NCI-H2029 (cell line): ENCODE data around the gene LONRF2.
"Not testable (repeated sequence)": the region's sequence is repeated elsewhere in the genome, so short reads cannot be mapped to it uniquely, and the experiment has no call there.

Experiments
- DNase-seq: peaks from one replicate; lab custom pipeline; 2025; lab: John Stamatoyannopoulos, UW

LONRF2 gene

DNA sequence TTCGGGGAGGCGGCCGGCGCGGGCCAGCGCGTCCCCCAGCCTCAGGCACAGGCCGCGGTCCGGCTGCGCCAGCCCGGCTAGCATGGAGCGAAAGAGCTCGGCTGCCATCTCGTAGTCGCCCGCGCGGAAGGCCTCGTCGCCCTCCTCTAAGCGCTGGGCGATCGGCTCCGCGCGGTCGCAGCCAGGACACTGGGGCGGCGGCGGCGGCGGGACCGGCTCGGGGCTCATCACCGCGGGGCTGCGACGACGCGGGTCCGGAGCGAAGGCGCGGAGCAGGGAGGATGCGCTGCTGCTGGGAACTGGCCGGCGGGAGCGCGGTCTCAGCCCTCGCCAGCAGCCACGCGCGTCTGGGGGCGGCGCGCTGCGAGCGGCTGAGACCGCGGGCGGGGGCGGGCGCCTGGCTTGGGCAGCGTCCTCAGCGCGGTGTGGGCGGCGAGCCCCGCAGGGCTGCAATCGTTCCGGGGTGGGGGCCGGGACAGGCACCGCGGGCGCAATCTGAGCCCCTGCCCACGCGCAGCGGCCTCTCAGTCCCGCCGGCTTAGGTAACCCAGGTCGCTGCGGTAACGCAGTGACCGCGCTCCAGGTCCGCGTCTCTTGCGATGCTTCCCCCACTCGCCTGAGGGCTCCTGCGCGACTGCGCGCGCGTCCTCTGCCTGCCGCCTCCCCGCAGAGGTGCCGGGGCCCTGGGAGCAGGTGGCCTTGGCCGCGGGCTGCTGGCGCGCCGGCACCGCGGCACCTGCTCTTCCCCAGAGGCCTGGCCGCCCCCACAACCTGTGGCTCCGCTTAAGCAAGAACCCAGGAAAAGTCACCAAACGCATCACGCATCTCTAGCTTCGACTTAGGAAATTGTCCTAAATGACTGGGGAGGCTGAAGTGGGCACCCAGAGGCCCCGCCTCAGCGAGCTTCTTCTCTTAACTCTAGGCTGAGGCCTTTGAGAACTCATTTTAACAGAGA, at the start of gene LONRF2:
TSS of gene LONRF2 (minus strand) at position 636 of the 955 bp plus-strand sequence. CDS start at position 228, 408 bp downstream.
- DNase-seq = peak; percentile 57

- no peak for DNase-seq
Observed at GRCh38 chr2:100367163-100367562, 44.9 kb upstream of the LONRF2 start.

- DNase-seq = peak; percentile 94
Observed at GRCh38 chr2:100365434-100365833, 43.1 kb upstream of the LONRF2 start.

DNA sequence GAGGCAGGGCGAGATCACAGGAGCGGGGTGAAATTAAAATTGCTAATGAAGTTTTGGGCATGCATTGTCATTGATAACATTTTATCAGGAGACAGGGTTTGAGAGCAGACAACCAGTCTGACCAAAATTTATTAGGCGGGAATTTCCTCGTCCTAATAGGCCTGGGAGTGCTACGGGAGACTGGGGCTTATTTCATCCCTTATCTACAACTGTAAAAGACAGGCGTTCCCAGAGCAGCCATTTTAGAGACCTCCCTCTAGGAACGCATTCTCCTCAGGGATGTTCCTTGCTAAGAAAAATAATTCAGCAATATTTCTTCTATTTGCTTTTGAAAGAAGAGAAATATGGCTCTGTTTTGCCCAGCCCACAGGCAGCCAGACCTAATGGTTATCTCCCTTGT, 40.0 kb upstream of the LONRF2 start:
- DNase-seq = not testable (repeated sequence)

GRCh38 chr2:100359576-100359975, 37.3 kb upstream of the LONRF2 start:
- no peak for DNase-seq

DNA sequence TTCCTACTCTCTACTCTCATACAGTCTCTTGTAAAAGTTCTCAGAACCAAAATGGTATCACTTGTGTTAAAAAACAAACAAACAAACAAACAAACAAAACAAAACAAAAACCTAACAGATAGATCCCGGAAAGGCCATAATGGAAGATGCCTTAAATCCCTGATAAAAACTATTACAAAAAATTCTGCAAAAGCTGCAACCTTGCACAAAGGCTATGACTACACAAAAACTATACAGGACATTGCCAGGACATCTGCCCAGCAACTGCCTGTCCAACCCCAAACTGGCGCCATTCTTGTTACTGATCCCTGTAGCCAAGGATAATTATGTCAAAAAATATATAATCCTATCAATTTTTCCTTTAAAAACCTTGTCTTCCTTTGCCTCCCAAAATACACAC, 36.3 kb upstream of the LONRF2 start:
- DNase-seq = no peak

- no peak for DNase-seq
Observed at GRCh38 chr2:100352521-100352920, 30.2 kb upstream of the LONRF2 start.

GRCh38 chr2:100350661-100351185, 28.4 kb upstream of the LONRF2 start:
- peak; percentile 19 for DNase-seq

GRCh38 chr2:100345144-100345543, 22.8 kb upstream of the LONRF2 start:
- not testable (repeated sequence) for DNase-seq

- no peak for DNase-seq
Observed at GRCh38 chr2:100344433-100344832, 22.1 kb upstream of the LONRF2 start.

- not testable (repeated sequence) for DNase-seq
Observed at GRCh38 chr2:100342466-100342865, 20.2 kb upstream of the LONRF2 start.

GRCh38 chr2:100339823-100340222, 17.5 kb upstream of the LONRF2 start:
- DNase-seq = peak; percentile 66

GRCh38 chr2:100334929-100335328, 12.6 kb upstream of the LONRF2 start:
- DNase-seq = no peak

DNA sequence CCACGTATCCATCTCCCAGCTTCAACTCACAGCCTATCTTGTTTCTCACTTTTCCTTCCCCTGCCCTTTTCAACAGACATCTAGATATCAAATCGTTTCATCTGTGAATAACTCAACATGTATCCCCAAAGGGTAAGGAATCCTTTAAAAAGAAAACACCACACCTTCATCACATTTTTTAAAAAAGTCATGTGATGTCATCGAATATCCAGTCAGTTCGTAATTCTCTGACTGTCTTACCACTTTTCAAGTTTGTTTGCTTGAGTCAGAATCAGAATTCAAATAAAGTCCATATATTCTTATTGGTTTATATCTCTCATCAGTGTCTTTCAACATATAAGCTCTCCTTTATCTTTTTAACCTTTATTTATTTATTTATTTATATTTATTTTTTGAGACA, 5.4 kb upstream of the LONRF2 start:
- DNase-seq = no peak

GRCh38 chr2:100321179-100321865, 979 bp downstream of the LONRF2 start:
- peak; percentile 31 for DNase-seq

- DNase-seq = peak; percentile 18
Observed at GRCh38 chr2:100320547-100321178, 1.6 kb downstream of the LONRF2 start.

- DNase-seq = no peak
Observed at GRCh38 chr2:100317634-100318033, 4.7 kb downstream of the LONRF2 start.

DNA sequence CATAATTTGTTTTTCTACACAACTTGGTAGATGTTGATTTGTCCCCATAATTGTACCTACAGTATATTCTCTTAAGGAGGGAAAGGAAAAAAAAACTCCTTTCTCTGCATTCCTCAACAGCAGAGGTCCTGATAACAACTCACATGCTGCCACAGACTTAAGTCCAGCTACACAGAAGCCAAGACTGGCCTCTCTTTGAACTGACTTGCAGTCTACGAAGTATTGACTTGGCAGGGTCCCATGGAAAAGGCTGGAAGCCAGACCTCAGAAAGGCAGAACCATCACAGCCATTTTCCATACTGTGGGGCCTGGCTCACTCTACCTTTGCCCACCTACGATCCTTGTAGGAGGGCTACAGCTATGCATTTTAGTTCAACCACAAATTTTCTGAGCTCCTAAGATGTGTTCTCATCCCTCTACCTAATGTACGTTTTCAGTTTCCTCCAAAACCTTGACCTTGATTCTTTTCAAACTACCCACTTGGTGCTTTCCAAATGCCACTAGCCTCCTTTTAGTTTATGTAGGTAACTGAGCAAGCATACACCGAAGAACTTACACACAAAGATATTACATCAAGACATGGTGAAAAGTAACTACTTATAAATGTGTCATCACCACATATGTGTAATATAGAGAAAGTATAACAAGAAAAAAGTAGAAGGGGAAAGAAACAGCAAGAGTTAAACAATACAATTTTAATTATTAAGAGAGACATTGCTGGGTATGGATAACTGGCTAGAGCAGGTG, 12.2 kb downstream of the LONRF2 start:
- no peak for DNase-seq

- no peak for DNase-seq
Observed at GRCh38 chr2:100309311-100309710, 13.0 kb downstream of the LONRF2 start.

DNA sequence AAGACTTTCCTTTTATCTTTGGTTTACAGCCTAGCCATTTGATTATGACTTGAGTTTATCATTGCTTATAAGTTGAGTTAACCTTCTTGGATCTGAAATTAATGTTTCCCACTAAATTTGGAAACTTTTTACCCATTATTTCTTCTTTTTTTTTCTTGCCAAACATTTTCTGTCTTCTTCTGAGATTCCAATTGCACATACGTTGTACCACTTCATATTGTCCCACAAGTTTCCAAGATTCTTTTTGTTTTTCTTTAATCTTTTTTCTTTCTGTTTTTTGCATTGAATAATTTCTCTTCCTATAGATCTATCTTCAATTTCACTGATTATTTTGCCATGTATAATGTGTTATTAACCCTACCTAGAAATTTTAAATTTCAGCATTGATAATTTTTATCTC, 18.6 kb downstream of the LONRF2 start:
- no peak for DNase-seq

DNA sequence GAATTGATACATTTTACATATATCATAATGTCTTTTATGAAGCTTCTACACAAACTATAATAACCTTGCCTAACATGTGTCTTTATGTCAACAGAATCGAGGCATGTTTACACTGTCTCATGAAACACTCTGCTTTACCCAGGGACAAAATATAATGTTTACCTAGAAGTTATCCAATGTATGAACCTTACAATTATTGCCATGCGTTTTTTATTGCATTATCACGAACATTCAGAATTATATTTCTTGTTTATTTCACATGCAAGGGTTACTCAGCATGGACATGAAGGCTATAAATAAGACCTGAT, 19.8 kb downstream of the LONRF2 start:
- DNase-seq = peak; percentile 37
